Liver (tissue), 3 donors: ENCODE data around the gene LEAP2.

Experiments used
- EGR1 ChIP-seq, 2 donors: IDR thresholded peaks; 2 replicates each; pipeline ENCODE4 v1.6.1; 2016 to 2018; ENCODE audit warnings: antibody characterized with exemption in 2 of 2, low read depth in 2 of 2
- FOXA1 ChIP-seq: IDR thresholded peaks from 2 replicates; pipeline ENCODE4 v1.6.1; 2016; ENCODE audit warnings: antibody characterized with exemption
- GABPA ChIP-seq, 2 donors: IDR thresholded peaks in 1 of 2; conservative IDR thresholded peaks in 1 of 2; 2 replicates each; pipeline ENCODE4 v1.6.1; 2016; ENCODE audit warnings: antibody characterized with exemption in 2 of 2, mild to moderate bottlenecking in 1 of 2, moderate library complexity in 1 of 2
- JUND ChIP-seq, 2 donors: IDR thresholded peaks; 2 replicates each; pipeline ENCODE4 v1.6.1; 2016; ENCODE audit warnings: antibody characterized with exemption in 2 of 2
- MAX ChIP-seq: IDR thresholded peaks from 2 replicates; pipeline ENCODE4 v1.6.1; 2016; ENCODE audit warnings: antibody characterized with exemption
- RAD21 ChIP-seq, 2 donors: IDR thresholded peaks; 2 replicates each; pipeline ENCODE4 v1.6.1; 2016; ENCODE audit warnings: antibody characterized with exemption in 2 of 2, mild to moderate bottlenecking in 2 of 2
- TAF1 ChIP-seq: conservative IDR thresholded peaks from 2 replicates; pipeline ENCODE4 v1.6.1; 2016; ENCODE audit warnings: antibody characterized with exemption, mild to moderate bottlenecking
- YY1 ChIP-seq: IDR thresholded peaks from 2 replicates; pipeline ENCODE4 v1.6.1; 2016; ENCODE audit warnings: antibody characterized with exemption, mild to moderate bottlenecking
- ZBTB33 ChIP-seq: IDR thresholded peaks from 2 replicates; pipeline ENCODE4 v1.6.1; 2016; ENCODE audit warnings: antibody characterized with exemption
- TF ChIP-seq, protein P1 (sequence below): fragments of 150-350 bp; IDR thresholded peaks from 2 replicates; pipeline ENCODE4 v1.5.1; 2017; ENCODE audit warnings: improper control_type of control experiment, low read depth, low read length; ENCODE audit not compliant: missing input control
- TF ChIP-seq, protein P2 (sequence below): IDR thresholded peaks from 2 replicates; pipeline ENCODE4 v1.6.1; 2016; ENCODE audit warnings: antibody characterized with exemption, mild to moderate bottlenecking
- TF ChIP-seq, protein P3 (sequence below): IDR thresholded peaks from 2 replicates; pipeline ENCODE4 v1.6.1; 2016; ENCODE audit warnings: antibody characterized with exemption
- donor health status: healthy.
- donor health status: healthy.

GRCh38 chr5:132837868-132838267, 35.6 kb upstream of the LEAP2 start:
- TF ChIP-seq, protein P1, sequence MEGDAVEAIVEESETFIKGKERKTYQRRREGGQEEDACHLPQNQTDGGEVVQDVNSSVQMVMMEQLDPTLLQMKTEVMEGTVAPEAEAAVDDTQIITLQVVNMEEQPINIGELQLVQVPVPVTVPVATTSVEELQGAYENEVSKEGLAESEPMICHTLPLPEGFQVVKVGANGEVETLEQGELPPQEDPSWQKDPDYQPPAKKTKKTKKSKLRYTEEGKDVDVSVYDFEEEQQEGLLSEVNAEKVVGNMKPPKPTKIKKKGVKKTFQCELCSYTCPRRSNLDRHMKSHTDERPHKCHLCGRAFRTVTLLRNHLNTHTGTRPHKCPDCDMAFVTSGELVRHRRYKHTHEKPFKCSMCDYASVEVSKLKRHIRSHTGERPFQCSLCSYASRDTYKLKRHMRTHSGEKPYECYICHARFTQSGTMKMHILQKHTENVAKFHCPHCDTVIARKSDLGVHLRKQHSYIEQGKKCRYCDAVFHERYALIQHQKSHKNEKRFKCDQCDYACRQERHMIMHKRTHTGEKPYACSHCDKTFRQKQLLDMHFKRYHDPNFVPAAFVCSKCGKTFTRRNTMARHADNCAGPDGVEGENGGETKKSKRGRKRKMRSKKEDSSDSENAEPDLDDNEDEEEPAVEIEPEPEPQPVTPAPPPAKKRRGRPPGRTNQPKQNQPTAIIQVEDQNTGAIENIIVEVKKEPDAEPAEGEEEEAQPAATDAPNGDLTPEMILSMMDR, result no peak
- TF ChIP-seq TAF1 (peak; percentile 24), GABPA (IDR thresholded peaks at IDR 0.05 in 1 of 2, conservative IDR thresholded peaks at IDR 0.05 in 1 of 2) (no peak), JUND (IDR thresholded peaks at IDR 0.05) (peak in 1 of 2 donors; percentile 78), MAX (peak; percentile 76), YY1 (no peak), FOXA1 (peak; percentile 76), EGR1 (IDR thresholded peaks at IDR 0.05; ENCODE audit: low read depth in 2 of 2) (peak in 1 of 2 donors; percentile 65), ZBTB33 (peak; percentile 36), RAD21 (IDR thresholded peaks at IDR 0.05) (peak in 1 of 2 donors; percentile 35)
- TF ChIP-seq, protein P2, sequence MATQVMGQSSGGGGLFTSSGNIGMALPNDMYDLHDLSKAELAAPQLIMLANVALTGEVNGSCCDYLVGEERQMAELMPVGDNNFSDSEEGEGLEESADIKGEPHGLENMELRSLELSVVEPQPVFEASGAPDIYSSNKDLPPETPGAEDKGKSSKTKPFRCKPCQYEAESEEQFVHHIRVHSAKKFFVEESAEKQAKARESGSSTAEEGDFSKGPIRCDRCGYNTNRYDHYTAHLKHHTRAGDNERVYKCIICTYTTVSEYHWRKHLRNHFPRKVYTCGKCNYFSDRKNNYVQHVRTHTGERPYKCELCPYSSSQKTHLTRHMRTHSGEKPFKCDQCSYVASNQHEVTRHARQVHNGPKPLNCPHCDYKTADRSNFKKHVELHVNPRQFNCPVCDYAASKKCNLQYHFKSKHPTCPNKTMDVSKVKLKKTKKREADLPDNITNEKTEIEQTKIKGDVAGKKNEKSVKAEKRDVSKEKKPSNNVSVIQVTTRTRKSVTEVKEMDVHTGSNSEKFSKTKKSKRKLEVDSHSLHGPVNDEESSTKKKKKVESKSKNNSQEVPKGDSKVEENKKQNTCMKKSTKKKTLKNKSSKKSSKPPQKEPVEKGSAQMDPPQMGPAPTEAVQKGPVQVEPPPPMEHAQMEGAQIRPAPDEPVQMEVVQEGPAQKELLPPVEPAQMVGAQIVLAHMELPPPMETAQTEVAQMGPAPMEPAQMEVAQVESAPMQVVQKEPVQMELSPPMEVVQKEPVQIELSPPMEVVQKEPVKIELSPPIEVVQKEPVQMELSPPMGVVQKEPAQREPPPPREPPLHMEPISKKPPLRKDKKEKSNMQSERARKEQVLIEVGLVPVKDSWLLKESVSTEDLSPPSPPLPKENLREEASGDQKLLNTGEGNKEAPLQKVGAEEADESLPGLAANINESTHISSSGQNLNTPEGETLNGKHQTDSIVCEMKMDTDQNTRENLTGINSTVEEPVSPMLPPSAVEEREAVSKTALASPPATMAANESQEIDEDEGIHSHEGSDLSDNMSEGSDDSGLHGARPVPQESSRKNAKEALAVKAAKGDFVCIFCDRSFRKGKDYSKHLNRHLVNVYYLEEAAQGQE, result peak; percentile 88
- TF ChIP-seq, protein P3, sequence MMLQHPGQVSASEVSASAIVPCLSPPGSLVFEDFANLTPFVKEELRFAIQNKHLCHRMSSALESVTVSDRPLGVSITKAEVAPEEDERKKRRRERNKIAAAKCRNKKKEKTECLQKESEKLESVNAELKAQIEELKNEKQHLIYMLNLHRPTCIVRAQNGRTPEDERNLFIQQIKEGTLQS, result no peak
